Astrocyte of the hippocampus (primary cell): Measurements from ENCODE around the gene EIF2A.
"Not testable (repeated sequence)": the region's sequence is repeated elsewhere in the genome, so short reads cannot be mapped to it uniquely, and the experiment has no call there.

Source experiments
- DNase-seq: peaks from one replicate; pipeline ENCODE4 v3.0.0; 2011; ENCODE audit warnings: low read depth, low spot score

EIF2A gene

DNA sequence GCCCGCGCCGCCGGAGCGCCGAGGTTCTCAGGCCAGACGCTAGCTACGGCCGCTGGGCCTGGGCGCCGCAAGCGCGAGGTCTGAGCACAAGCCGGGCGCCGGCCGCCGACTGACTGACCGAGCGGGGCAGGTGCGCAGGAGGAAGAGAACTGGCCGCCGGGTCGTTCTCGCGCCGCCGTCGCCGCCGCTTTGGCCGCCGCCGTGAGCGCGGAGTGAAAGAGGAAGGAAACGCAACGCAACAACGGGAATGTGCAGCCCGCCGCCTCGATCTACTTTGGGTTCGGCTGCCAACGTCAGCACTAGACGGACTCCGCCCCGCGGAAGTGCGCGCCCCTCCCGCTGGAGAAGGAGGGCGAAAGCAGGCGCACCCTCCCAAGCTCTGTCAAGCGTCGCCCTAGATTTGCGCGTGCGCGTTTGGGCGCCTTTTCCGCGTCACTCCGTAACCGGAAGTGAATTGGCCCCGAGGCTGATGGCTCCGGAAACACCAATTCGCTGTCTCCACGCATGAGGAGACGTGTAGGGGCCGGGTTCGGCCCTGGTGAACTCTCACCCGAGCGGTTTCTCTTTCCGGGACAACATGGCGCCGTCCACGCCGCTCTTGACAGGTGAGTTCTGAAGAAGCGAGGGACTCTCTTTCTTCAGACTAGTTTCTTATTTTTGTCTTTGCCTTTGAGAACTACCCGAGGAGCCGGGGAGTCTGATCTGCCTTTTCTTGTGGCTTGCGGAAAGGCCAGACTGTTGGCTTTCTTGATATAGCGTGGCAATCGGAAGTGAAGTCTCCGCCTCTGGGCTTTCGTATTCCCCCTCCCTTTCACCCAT, at the start of gene EIF2A, which contains the start of gene SERP1:
EIF2A (plus strand) TSS at position 562 of the 819 bp plus-strand sequence; CDS start at position 578, 16 bp downstream.
SERP1 (minus strand) TSS at position 271 of the 819 bp plus-strand sequence. CDS start 361 bp downstream, outside the sequence.
- peak; percentile 100 for DNase-seq

DNA sequence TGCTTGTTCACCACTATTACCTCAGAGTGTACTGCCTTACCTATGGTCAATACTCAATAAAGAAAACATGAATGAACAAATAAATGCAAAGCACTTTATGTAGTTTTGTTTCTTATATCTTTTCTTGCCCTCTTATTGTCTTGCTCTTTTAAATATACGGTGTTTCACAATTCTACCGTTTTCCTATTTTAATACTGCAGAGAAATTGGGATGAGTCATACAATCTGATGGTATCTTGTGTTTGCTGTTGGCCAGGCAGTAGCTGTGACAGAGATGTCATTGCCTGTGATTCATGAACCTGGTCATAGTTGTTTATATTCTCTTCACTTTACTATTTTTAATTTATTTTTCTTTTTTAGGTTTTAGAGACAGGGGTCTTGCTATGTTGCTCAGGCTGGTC, 48.6 kb upstream of the EIF2A start:
- DNase-seq, result peak; percentile 12

DNA sequence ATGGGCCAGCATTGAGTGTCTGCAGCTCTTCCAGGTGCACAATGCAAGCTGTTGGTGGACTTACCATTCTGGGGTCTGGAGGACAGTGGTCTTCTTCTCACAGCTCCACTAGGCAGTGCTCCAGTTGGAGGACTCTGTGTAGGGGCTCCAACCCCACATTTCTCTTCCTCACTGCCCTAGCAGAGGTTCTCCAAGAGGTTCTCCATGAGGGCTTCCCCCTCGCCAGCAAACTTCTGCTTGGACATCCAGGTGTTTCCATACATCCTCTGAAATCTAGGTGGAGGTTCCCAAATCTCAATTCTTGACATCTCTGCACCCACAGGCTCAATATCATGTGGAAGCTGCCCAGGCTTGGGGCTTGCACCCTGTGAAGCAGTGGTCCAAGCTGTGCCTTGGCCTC, 45.6 kb upstream of the EIF2A start:
- not testable (repeated sequence) for DNase-seq

DNA sequence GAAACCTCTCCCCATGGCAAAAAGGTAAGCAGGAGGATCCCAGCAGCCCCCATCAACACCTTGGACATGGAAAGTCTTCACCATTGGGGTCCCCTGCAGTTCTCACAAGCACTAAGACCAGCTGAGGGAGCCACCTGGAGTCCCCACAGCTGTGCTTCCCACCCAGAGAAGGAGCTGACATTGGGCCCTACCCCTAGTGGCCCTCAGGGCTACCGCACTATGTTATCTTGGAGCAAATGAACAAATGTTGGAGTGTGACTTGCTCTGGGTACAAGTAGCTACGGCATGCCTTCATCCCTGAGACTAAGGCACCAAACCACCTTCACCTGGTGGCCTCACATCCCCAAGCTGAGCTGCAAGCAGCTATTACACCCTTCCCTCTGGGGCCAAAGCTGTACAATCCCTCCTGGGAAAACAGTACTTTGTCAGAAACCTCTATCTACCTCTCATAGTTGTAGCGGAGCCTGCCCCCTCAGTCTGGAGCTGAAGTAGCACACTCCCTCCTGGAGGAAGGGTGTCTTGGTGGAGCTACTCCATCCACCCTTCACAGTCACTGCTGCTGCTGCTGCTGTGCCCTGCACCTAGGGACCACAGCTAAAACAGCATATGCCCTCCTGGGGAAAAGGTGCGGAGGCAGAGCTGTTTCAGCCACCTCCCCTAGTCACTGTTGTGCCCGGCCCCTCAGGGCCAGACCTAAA, 43.0 kb upstream of the EIF2A start:
- no peak for DNase-seq

DNA sequence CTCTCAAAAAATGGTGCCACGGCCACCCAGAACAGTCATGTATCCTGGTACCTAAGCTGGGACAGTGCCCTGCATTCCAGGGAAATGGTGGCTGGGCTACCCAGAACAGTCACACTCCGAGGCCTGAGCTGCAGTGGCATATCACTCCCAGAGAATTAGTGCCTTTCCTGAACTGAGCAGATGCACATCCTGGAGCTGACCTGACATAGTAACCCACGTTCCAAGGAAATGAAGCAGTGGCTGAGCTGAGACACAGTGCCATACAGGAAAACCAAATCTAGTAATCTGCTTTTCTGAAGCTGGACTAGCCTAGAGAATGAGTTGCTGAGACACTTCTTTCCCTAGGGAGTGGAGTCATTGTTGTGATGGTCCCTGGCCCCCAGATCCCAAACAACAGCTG, 42.1 kb upstream of the EIF2A start:
- no peak for DNase-seq

DNA sequence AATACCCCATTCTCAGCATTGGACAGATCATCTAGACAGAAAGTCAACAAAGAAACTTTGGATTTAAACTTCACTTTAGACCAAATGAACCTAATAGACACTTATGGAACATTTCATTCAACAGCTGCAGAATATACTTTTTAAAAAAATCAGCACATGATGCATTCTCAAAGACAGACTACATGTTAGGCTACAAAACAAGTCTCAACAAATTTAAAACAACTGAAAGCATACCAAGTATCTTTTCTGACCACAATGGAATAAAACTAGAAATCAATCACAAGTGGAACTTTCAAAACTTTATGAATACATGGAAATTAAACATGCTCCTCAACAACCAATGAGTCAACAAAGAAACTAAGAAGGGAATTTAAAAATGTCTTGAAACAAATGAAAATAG, 38.2 kb upstream of the EIF2A start:
- DNase-seq, result no peak

DNA sequence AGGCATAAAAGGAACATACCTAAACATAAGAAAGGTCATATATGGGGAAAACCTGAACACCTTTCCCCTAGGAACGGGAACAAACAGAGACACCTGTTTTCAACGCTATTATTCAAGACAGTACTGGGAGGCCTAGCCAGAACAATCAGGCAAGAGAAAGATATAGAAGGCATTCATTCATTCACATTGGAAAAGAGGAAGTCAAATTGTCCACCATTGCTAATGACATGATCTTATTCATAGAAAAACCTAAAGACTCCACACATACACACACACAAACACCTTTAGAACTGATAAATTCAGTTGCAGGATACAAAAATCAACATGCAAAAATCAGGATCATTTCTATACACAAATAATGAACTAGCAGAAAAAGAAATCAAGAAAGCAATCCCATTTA, 36.8 kb upstream of the EIF2A start:
- no peak for DNase-seq

DNA sequence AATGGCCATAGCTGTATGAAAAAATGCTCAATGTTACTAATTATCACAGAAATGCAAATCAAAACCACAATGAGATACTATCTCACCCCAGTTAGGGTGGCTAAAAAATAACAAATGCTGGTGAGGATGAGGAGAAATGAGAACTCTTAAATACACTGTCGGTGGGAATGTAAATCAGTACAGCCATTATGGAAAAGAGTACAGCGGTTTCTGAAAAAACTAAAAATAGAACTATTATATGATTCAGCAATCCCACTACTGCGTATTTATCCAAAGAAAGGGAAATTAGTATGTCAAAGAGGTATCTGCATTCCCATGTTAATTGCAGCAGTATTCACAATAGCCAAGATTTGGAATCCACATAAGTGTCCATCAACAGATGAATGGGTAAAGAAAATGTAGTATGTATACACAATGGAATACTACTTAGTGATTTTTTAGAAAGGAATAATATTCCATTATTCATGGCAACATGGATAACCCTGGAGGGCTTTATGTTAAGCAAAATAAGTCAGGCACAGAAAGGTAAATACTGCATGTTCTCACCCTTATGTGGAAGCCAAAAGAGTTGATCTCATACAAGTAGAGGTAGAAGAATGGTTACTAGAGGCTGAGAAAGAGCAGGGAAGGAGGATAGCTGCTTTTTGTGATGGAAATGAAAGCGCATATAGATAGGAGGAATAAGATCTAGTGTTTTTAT, 35.3 kb upstream of the EIF2A start:
- DNase-seq, result no peak

DNA sequence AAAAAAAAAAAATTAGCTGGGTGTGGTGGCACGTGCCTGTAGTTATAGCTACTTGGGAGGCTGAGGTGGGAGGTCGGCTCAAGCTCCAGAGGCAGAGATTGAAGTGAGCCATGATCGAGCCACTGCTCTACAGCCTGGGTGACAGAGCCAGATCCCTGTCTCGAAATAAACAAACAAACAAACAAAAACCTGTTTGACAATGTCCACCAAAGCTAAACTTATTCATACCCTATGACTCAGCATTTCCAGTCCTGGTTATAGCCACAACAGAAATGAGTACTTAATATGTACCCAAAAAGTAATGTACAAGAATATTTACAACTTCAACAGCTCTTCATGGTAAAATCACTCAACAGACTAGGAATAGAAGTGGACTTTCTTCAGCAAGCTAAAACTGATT, 31.4 kb upstream of the EIF2A start:
- no peak for DNase-seq

DNA sequence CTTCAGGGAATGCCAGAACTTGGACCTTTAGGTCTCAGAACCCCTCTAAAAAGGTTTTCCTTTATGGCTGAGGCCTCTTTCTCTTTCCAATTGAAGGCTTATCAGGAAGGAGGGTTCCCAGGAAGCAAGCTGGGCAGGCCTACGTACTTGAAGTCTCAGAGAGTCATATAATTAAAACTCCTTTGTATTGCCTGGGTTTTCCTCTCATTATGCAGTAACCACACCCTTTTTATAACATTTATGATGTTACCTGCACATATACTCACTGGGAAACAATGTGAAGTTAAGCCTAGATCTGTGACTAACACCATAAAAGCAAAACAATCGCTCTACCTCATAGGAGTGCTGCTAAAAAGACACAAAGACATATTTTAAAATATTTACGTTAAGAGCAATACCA, 27.6 kb upstream of the EIF2A start:
- no peak for DNase-seq

DNA sequence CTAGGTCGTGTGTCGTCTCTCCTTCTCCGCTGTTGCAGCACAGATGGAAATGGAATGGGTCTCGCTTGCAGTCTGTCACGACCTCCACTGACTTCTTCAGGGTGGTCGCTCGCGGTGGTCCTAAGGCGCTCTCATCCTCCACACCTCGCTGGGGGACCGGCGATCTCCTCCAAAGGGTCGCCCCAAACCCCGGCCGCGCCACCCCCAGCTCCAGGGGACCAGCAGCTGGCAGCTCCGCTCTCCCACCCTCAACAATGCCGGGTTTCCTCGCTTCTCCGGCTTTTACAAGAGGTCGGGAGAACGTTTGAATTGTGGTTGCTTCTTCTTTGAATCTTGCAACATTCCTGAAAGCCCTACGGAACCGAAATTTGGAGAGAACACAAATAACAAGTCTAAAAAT, 26.2 kb upstream of the EIF2A start:
- DNase-seq, result no peak

DNA sequence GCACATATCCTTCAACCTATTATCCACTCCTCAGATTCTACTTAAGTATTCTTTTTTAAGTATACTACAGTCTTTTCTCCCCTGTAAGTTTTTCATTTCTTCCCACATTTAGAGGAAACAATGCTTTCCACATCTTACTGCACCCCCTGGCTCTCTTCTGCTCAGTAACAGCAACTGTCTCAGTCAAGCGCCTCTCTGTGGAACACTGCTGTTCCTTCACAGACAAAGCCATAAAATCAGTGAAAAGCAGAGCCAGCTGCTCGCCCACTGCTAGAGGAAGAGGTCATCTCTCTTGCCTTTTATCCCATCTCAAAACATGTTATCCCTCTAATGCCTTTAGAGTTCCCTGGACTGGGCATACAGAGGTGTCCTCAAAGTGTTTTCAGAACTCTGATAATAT, 25.1 kb upstream of the EIF2A start:
- DNase-seq, result no peak

DNA sequence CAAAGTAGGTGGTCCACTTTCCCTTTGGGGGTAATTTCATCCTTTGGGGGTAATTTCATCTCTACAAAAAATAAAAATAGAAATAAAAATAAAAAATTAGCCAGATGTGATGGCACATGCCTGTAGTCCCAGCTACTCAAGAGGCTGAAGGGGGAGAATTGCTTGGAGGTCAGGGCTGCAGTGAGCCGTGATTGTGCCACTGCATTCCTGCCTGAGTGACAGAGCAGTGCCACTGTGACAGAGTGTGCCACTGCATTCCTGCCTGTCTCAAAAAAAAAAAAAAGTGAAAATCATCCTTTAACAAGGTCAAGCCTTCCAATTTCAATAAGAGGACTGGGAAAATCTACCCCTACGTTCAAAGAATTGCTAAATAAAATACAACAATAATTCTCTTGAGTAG, 23.0 kb upstream of the EIF2A start:
- DNase-seq, result no peak

DNA sequence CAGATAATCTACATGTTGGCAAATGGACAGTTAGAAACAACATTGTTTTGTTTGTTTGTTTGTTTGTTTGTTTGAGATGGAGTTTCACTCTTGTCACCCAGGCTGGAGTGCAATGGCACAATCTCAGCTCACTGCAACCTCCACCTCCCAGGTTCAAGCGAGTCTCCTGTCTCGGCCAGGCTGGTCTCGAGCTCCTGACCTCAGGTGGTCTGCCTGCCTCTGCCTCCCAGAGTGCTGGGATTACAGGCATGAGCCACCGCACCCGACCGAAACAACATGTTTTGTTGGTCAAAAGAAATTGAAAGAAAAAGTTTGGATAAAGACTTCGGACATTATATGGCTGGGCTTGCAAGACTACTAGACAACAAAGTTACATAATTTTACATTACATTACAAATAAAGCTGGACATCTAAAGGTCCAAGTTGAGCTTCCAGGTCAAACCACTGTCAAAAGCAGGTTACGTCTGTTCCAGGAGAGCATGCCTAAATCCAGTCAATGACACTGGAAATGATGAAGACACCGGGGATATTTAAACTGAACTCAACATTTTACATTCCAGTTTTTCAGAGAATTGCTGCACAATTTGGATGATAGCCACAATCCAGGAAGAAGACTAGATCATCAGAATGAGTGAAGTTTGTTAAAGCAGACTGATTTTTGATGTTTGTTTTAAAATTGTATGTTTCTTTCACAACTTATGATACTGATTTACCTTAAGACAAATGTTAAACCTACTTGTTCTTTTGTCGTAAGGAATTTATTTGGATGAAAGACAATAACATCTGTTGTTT, 18.9 kb upstream of the EIF2A start:
- no peak for DNase-seq

DNA sequence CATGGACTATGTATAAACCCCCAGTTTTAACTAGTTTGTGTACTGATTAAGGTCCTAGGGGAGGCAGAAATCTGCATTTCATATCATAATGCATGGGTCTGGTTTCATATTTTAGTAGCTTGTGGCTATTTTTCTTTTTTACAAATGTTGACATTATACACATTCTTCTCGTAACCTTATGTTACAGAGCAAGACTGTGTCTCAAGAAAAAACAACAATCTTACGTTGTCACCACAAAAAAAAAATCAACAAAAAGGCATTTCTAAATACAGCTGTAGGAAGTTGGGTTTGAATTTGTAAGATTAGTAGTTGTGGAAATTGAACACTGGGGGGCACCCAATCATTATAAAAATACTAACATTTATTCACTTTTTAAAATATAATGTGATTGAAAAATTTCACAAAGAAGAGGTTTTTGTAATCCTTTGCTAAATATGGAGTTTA, 18.2 kb upstream of the EIF2A start:
- DNase-seq, result peak; percentile 21

DNA sequence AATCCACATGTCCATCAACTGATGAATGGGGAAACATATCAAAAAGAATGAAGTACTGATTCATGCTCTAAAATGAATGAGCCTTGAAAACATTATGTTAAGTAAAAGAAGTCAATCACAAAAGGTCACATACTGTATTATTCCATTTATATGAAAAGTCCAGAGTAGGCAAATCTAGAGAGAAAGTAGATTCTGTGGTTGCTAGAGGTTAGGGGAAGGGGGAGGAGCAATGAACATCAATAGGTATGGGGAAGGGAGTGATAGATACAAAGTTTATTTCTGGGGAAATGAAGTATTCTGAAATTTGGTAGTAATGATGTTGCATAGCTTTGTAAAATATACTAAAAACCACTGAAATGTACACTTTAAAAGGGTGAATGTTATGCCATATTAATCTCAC, 14.8 kb upstream of the EIF2A start:
- no peak for DNase-seq

DNA sequence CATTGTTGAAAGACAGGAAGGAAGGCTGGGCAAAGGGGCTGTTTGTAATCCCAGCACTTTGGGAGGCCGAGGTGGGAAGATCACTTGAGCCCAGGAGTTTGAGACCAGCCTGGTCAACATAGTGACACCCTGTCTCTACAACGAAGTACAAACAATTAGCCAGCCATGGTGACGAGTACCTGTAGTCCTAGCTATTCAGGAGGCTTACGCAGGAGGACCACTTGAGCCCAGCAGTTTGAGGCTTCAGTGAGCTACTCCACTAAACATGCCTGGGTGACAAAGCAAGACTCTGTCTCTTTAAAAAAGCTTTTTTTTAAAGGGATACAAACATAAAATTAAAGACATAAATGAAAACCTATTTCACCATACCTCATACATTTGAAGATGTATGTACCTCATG, 11.4 kb upstream of the EIF2A start:
- no peak for DNase-seq

DNA sequence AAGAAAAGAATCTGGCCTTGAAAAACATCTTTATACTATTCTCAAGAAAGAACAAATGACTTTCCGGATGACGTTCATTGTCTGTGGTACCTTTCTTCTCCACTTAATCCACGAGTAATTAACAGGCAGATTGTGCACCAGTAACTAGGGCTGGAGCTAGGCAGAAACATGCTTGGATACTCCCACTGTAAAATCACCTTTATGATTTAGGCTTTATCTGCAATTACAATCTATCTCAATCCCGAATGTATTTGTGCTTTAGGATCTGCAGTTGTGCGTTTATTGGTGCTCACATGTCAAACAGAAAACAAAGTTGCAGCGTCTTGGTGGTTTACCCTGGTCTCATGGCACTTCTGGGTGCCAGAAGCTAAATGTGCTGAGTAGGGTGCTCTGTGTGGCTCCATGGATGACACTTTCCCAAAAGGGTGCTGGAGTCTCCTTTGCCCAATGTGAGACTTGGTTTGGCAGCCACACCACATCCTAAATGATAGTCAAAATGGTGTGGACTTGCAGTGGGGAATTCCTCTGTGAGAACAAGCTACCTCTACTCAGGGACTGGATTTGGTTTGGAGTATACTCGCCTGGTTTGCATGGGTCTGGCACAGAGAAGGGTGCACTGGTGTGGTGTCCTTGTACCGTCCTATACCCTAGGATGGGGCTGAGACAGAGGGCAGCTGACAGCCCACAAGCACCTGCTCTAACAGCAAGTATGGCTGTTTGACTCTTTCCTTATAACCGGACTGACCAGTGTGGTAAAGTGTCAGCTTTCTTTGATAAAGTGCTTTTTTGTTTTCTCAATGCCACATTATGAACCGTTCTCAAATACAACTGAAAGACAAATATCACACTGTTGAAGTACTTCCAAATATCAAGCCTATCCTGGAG, 8.0 kb upstream of the EIF2A start:
- no peak for DNase-seq

DNA sequence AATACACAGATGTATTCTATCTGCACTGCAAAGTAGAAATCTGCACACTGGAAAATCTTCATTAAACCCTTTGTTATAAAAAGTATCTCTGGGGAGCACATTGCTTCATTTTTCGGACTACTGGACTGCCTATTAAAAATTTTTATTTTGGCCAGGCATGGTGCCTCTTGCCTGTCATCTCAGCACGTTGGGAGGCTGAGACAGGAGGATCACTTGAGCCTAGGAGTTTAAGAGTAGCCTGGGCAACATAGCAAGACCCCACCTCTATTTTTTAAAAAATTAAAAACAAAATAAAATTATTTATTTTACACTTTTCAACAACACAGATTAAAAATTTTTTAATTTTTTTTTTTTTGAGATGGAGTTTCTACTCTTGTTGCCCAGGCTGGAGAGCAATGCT, 6.3 kb upstream of the EIF2A start:
- DNase-seq, result no peak

DNA sequence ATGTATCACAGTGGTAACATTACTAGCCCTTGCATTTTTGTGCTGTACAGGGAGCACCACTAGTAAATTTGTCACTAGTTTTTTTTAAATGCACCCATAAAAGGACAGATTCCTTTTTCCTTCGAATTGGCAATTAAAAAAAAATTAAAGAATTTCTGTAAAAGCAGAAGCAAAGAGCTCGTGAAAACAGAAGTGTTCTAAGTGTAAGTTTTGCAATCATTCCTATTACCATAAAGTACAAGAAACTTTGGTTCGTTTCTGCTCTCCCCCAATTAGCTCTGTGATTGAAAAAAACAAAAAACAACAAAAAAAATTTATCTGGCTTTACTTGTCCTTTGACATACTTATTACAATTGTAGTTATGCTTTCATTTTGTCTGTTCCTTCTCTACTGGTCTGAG, 5.6 kb upstream of the EIF2A start:
- no peak for DNase-seq

DNA sequence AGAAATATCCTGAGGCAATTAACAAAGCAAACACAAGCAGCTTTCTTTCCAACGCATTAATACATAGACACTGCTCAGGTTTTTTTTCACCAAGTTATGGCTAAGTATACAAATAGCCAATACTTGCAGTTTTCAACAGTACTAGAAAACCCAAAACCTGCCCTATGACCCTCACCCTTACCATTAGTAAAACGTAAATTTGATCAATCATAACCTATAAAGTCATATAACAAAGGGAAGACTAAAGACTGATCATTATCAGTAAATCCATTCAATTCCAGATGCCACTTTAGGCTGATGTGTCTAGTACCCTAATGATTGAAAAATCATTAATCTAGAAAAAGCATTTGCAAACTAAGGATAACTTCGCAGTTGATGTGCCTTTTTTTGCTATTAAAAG, 3.5 kb upstream of the EIF2A start:
- DNase-seq, result no peak
